Measurements from ENCODE around the gene DSG3.

The DSG3 gene

DNA sequence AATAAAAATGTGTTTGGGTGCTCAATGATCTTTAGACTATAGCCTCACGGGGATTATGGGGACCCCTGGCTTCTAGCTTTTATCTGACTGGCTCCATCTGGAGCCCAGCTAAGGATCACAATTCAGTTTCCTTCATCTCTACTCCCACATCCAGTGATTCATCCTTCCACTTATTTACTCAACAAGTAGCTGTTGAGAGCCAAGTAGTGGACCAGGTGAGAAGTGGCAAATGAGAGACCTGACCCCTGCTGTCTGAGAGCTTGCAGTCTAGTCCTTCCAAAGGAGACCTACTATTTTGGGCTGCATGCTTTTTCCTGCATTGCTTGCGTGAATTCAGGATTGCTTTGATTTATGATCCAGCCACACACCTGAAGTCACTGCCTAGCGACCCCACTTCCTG is 10.7 kb upstream of the DSG3 start:
- no peak for DNase-seq

GRCh38 chr18:31438402-31438801 is 9.1 kb upstream of the DSG3 start:
- no peak for DNase-seq

DNA sequence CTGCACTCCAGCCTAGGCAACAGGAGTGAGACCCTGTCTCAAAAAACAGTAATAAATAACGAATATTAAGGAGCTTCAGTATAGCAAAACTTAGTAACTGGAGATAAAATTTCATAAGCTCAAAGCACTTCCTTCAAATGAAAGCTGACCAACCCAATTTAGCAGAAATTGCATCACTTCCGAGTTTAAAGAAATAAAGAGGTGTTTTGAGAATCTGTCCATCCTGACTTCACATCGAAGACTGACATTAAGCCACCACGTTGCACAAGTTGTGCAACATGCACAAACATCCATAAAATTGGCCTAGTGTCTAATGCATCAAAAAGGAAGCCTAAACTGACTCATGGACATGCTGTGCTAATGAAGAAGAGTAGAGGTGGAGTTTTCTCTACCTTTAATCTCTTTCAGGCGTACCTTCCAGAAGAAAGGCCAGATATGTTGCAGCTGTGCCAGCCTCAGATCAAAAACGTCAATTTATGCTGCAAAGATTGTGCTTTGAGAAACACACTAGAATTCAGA is 7.7 kb upstream of the DSG3 start:
- DNase-seq, result no peak

GRCh38 chr18:31440787-31441186 is 6.8 kb upstream of the DSG3 start:
- no peak for DNase-seq

GRCh38 chr18:31441493-31441892 is 6.0 kb upstream of the DSG3 start:
- no peak for DNase-seq

GRCh38 chr18:31444142-31444541 is 3.4 kb upstream of the DSG3 start:
- DNase-seq, result no peak

GRCh38 chr18:31445908-31446307 is 1.6 kb upstream of the DSG3 start:
- no peak for DNase-seq

GRCh38 chr18:31446854-31447253 is 687 bp upstream of the DSG3 start:
- DNase-seq, result no peak

GRCh38 chr18:31450409-31450808 is 2.9 kb downstream of the DSG3 start:
- peak; percentile 7 for DNase-seq

DNA sequence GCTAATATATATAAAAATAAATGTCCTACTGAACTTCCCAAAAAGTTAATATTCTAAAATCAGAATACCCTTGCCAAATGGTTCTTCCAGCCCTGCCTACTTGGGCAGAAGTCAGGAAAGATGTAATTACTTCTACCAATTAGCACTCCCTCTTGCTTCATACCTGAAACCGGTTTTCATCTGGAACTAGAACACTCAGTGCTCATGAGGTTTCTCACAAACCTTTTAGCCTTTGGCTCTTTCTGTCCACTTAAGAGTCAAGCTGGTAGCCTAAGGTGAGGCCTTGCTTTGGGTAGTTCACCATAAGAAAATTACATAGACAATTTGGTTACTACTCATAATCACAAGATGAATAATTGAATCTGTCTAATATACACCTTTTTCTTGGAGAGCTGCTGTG is 4.1 kb downstream of the DSG3 start:
- no peak for DNase-seq

GRCh38 chr18:31454066-31454708 is 6.6 kb downstream of the DSG3 start:
- DNase-seq, result peak; percentile 76

DNA sequence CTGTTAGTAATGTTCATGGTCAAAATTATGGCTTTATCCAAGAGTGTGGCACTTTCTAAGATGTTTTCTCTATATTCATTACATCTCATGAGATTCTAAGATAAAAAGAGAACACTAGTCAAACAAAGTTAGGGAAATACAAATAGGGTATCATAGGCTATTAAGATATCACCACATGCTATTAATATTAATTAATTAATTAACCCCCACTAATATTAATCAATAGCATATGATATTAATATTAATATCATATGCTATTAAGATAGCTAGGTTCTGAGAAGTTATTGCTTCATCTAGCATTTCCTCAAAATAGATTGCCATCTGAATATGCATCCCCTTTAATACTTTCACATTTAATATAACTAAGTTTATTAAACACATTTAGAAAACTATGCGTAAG is 22.1 kb downstream of the DSG3 start:
- no peak for DNase-seq

- no peak for DNase-seq
These were observed 31.1 kb downstream of the DSG3 start for GRCh38 chr18:31478688-31479087.

DNA sequence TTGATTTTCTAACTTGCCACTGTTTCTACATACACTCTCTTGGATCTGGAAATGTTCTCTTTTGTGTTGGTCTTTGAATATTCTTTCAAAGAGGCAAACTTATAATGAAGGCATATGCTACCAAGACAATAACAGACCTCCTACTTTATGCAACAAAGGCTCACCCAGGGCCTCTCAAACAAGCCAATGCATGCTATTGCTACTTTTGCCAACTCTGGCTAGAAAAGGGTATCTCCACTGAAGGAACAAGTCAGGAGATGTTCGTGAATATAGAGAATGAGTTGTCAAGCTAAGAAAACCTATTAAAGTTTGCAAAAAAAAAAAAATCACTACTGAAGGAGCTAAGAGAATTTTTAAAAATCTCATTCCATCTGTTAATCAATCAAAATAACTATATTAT is 34.5 kb downstream of the DSG3 start:
- DNase-seq, result no peak

- no peak for DNase-seq
These were observed 35.9 kb downstream of the DSG3 start for GRCh38 chr18:31483396-31483795.

- DNase-seq, result no peak
These were observed 36.9 kb downstream of the DSG3 start for GRCh38 chr18:31484461-31484860.

DNA sequence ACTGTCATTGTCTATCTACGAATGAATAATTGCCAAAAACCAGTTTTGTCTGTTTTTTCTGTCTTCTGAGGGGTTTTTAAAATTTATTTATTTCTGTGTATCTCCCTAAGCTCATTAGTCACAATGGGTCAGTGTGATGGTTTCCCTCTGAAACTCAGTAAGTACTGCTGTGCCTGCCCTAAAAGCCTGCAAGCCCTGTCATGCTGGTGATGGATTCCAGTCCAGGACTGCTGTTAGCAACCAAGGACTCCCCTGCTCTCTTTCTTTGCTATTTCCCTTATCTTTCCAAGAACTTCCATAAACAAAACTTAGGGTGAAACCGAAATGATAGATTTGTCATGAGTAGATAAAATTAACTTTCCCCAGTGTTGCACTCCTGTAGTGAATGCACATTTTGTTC is 38.6 kb downstream of the DSG3 start:
- peak; percentile 12 for DNase-seq

GRCh38 chr18:31487246-31488015 is 39.9 kb downstream of the DSG3 start:
- peak; percentile 95 for DNase-seq

GRCh38 chr18:31489311-31489710 is 41.8 kb downstream of the DSG3 start:
- peak; percentile 21 for DNase-seq

GRCh38 chr18:31490387-31490786 is 42.8 kb downstream of the DSG3 start:
- DNase-seq, result no peak

- no peak for DNase-seq
These were observed 43.3 kb downstream of the DSG3 start for GRCh38 chr18:31490833-31491232.

DNA sequence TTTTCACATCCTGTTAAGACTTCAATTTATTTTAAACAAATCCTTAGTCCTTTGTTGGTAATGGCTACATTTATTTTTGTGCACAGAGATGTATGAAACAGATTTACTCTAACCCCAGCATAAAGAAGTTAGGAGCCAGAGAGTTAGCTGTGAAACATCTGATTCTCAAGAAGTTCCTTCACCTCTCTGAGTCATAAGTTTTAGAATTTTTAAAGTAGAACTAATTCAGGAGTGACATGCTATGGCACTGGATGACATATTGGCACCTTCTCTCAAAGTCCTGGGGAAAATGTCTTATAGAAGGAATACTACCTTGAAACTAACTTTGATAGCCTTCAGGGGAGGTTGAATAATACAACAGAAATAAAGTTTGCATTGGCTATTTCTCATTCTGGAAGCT is 44.0 kb downstream of the DSG3 start:
- DNase-seq, result no peak

DNA sequence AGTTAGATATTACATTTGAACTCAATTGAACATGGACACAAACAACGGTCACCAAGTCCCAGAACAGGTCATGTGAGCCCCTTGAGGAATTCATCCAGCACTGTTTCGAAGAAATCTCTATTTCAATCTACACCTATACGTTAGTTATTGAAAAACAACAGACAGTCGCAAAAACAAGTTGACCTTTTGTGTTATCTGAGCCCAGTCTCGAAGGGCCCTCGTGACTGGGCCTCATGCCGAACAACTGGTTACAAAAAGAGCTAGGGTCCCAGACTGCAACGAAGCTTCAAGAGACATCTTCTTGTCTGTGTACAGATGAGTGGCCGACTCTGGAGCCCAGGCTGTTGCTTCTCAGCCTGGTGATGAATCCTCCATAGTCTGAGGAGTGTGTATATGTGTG is 45.1 kb downstream of the DSG3 start:
- no peak for DNase-seq

- no peak for DNase-seq
These were observed 45.6 kb downstream of the DSG3 start for GRCh38 chr18:31493171-31493570.

DNA sequence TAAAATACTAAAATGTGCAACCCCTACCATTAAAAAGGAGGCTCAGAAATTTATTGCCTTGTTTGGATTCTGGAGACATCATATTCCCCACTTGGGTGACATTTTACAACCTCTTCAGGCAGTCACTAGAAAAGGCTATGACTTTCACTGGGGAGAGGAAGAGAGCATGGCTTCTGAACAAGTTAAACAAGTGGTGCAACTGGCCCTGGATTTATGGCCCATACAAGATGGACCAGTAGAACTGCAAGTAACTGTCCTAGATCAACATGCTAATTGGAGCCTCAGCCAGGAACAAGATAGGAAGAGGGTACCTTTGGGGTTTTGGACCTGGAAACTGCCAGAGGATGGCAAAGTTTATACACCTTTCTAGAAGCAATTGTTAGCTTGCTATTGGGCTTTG is 46.4 kb downstream of the DSG3 start:
- no peak for DNase-seq

Data from fibroblast of skin of right biceps (primary cell).